ENCODE measurements around the gene CCSER1. TPM values are rescaled to one million over a fixed set of nuclear protein-coding genes. Genes with fewer than 3 reads are reported as not detected.

Gene CCSER1
- total and polyA plus RNA-seq, 2 donors (not counting 1 experiment from before 2014, with no cell fraction given), result 10.7 to 39.5 TPM

- Histone ChIP-seq H3K27ac (ENCODE audit: low read length in 2 of 2) (no peak overlapping the region), H3K4me3 (ENCODE audit: control extremely low read depth in 1 of 5, extremely low read depth in 1 of 5, insufficient read depth in 1 of 5, low read depth in 2 of 5, low read length in 4 of 5) (no peak overlapping the region), H2AFZ (ENCODE audit: insufficient read depth, low read depth, low read length, poor library complexity, severe bottlenecking) (no peak overlapping the region), H3K4me2 (replicated peaks; ENCODE audit: low read depth, low read length, poor library complexity, severe bottlenecking) (no peak overlapping the region), H3K79me2 (ENCODE audit: control insufficient read depth, insufficient read depth, low read length) (no peaks in the 10 kb centered on the region), H3K36me3 (replicated peaks in 1 of 2; ENCODE audit: control extremely low read depth in 1 of 2, control insufficient read depth in 1 of 2, extremely low read depth in 1 of 2, insufficient read depth in 2 of 2, low read length in 1 of 2) (no peaks in the 10 kb centered on the region), H3K9me3 (ENCODE audit: control extremely low read depth in 1 of 3, control insufficient read depth in 2 of 3, insufficient read depth in 1 of 3, low read length in 2 of 3) (no peaks in the 10 kb centered on the region), H4K20me1 (ENCODE audit: control insufficient read depth, insufficient read depth, low read length, poor library complexity, severe bottlenecking) (no peaks in the 10 kb centered on the region), H3K27me3 (replicated peaks in 1 of 4; ENCODE audit: control extremely low read depth in 1 of 4, control insufficient read depth in 3 of 4, insufficient read depth in 4 of 4, low read length in 3 of 4) (no peaks in the 10 kb centered on the region), H3K9ac (ENCODE audit: low read length) (no peak overlapping the region), H3K4me1 (ENCODE audit: control insufficient read depth in 2 of 2, insufficient read depth in 2 of 2, low read length in 2 of 2) (no peaks in the 10 kb centered on the region)
- intact Hi-C loops (cut with micrococcal nuclease), result no loop called here
- Mint-ChIP-seq H3K9me3 (ENCODE audit: insufficient read depth) (no peaks in the 10 kb centered on the region), H3K27ac (no peak overlapping the region), H3K4me1 (no peaks in the 10 kb centered on the region), H3K4me3 (no peak overlapping the region), H3K27me3 (no peaks in the 10 kb centered on the region)
- no peak for DNase-seq
- WGBS (ENCODE audit: insufficient coverage), result no CpG with 5 or more reads among the region's 1 CpG
- ChIA-PET POLR2A (no interaction called here), CTCF (no interaction called here)
- no peak for ATAC-seq (ENCODE audit: low read depth)
- TF ChIP-seq CTCF (IDR thresholded peaks at IDR 0.05), result no peak
- no peak for TF ChIP-seq EZH2 (IDR thresholded peaks at IDR 0.05; ENCODE audit: borderline replicate concordance, insufficient read depth, low read depth, low read length, poor library complexity, severe bottlenecking)
Measured at GRCh38 chr4:91620952-91621351, 1493.8 kb downstream of the CCSER1 start.

GRCh38 chr4:91621446-91621845 lies 1494.3 kb downstream of the CCSER1 start:
- CTCF ChIA-PET, result no interaction called here
- no peaks in the 10 kb centered on the region for H3K27me3 Mint-ChIP-seq
- H3K4me1 ChIP-seq (ENCODE audit: control insufficient read depth in 2 of 2, insufficient read depth in 2 of 2, low read length in 2 of 2), result no peaks in the 10 kb centered on the region
- H3K36me3 ChIP-seq (replicated peaks in 1 of 2; ENCODE audit: control extremely low read depth in 1 of 2, control insufficient read depth in 1 of 2, extremely low read depth in 1 of 2, insufficient read depth in 2 of 2, low read length in 1 of 2), result no peaks in the 10 kb centered on the region
- DNase-seq (no peak), ATAC-seq (ENCODE audit: low read depth) (no peak)
- H2AFZ ChIP-seq (ENCODE audit: insufficient read depth, low read depth, low read length, poor library complexity, severe bottlenecking), result no peak overlapping the region
- no peaks in the 10 kb centered on the region for H4K20me1 ChIP-seq (ENCODE audit: control insufficient read depth, insufficient read depth, low read length, poor library complexity, severe bottlenecking)
- peaks cover 3% of the 10 kb centered on the region for H3K9me3 Mint-ChIP-seq (ENCODE audit: insufficient read depth)
- H3K79me2 ChIP-seq (ENCODE audit: control insufficient read depth, insufficient read depth, low read length), result no peaks in the 10 kb centered on the region
- POLR2A ChIA-PET, result no interaction called here
- WGBS (ENCODE audit: insufficient coverage), result no CpG with 5 or more reads among the region's 1 CpG
- H3K27ac Mint-ChIP-seq, result no peak overlapping the region
- no peaks in the 10 kb centered on the region for H3K4me1 Mint-ChIP-seq
- intact Hi-C loops (cut with micrococcal nuclease), result no loop called here
- H3K9ac ChIP-seq (ENCODE audit: low read length), result no peak overlapping the region
- H3K27me3 ChIP-seq (replicated peaks in 1 of 4; ENCODE audit: control extremely low read depth in 1 of 4, control insufficient read depth in 3 of 4, insufficient read depth in 4 of 4, low read length in 3 of 4), result no peaks in the 10 kb centered on the region
- H3K4me2 ChIP-seq (replicated peaks; ENCODE audit: low read depth, low read length, poor library complexity, severe bottlenecking), result no peak overlapping the region
- no peak overlapping the region for H3K4me3 ChIP-seq (ENCODE audit: control extremely low read depth in 1 of 5, extremely low read depth in 1 of 5, insufficient read depth in 1 of 5, low read depth in 2 of 5, low read length in 4 of 5)
- TF ChIP-seq CTCF (IDR thresholded peaks at IDR 0.05) (no peak), EZH2 (IDR thresholded peaks at IDR 0.05; ENCODE audit: borderline replicate concordance, insufficient read depth, low read depth, low read length, poor library complexity, severe bottlenecking) (no peak)
- H3K9me3 ChIP-seq (ENCODE audit: control extremely low read depth in 1 of 3, control insufficient read depth in 2 of 3, insufficient read depth in 1 of 3, low read length in 2 of 3), result peaks cover 0 to 3% (median 0%) of the 10 kb centered on the region in 3 donors
- no peak overlapping the region for H3K4me3 Mint-ChIP-seq
- H3K27ac ChIP-seq (ENCODE audit: low read length in 2 of 2), result no peak overlapping the region

All from B cell (primary cell).